GM12873 (cell line): ENCODE measurements around the gene SLC7A11.

Experiments
- CTCF ChIP-seq: IDR thresholded peaks from 2 replicates; pipeline ENCODE4 v1.5.1; 2012; ENCODE audit warnings: low read depth, mild to moderate bottlenecking, moderate library complexity, low read length, control low read depth; ENCODE audit not compliant: insufficient read depth; ENCODE audit errors: missing control alignments

Gene SLC7A11

GRCh38 chr4:138256608-138257007 lies 14.5 kb upstream of the SLC7A11 start:
- no peak for TF ChIP-seq CTCF

- TF ChIP-seq CTCF, result no peak
Observed at GRCh38 chr4:138255917-138256597, 13.9 kb upstream of the SLC7A11 start.

GRCh38 chr4:138252551-138252950 lies 10.4 kb upstream of the SLC7A11 start:
- TF ChIP-seq CTCF, result no peak

- no peak for TF ChIP-seq CTCF
Observed at GRCh38 chr4:138251938-138252337, 9.8 kb upstream of the SLC7A11 start.

GRCh38 chr4:138249132-138249531 lies 7.0 kb upstream of the SLC7A11 start:
- no peak for TF ChIP-seq CTCF

GRCh38 chr4:138248058-138248457 lies 5.9 kb upstream of the SLC7A11 start:
- no peak for TF ChIP-seq CTCF

GRCh38 chr4:138247643-138248042 lies 5.5 kb upstream of the SLC7A11 start:
- no peak for TF ChIP-seq CTCF
